ENCODE measurements around the gene ATP6V1F.

Gene ATP6V1F

DNA sequence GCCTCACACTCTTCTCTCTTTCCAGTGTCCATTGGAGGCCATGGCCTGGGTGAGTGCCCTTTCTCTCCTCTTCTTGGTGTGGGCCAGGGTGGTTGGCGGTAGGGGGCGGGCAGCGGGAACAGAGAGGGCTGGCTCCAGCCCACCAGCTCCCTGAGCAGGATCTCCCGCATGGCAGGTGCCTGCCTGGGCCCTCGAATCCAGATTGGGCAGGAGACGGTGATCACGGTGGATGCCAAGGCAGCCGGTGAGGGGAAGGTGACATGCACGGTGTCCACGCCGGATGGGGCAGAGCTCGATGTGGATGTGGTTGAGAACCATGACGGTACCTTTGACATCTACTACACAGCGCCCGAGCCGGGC, 13.5 kb upstream of the ATP6V1F start:
- no peak for DNase-seq

DNA sequence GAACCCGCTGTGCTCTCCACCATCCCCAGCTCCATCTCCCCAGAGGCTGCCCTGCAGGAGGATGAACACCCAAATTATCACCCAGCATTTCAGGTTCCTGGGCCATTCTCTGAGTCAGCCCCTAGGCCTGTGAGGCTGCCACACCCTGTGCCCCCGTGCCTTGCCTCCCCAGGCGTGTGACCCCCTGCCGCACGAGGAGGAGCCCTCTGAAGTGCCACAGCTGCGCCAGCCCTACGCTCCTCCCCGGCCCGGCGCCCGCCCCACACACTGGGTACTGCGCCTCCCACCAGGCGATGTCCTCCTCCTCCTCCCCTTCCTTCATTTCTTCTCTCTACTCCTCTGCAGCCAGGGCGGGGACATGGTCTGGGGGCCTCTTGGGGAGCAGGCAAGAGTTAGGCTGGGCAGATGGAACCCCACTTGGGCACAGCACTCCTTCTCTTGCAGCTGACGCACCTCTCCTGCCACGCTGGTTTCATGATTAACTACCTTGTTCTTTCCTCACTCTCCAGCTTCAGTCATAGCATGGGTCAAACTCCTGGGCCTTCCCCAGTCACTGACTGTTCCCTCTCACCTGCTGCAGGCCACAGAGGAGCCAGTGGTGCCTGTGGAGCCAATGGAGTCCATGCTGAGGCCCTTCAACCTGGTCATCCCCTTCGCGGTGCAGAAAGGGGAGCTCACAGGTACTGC, 12.7 kb upstream of the ATP6V1F start:
- no peak for DNase-seq

DNA sequence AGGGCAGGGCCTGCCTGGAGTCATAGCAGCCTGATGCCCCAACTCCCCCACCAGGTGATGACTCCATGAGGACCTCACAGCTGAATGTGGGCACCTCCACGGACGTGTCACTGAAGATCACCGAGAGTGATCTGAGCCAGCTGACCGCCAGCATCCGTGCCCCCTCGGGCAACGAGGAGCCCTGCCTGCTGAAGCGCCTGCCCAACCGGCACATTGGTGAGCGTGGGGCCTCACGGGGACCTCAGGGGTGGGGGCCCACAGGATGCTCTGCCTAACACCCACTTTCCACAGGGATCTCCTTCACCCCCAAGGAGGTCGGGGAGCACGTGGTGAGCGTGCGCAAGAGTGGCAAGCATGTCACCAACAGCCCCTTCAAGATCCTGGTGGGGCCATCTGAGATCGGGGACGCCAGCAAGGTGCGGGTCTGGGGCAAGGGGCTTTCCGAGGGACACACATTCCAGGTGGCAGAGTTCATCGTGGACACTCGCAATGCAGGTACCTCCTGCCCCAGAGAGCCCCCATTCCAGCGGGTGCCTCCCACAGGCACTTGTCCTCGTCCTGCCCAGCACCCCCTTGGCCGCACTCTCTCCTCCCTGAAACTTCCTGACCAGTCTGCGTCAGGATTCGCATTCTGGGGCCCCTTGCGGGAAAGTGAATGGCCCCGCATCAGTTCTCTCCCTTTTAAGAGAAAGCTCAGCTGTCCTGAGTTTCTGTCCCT, 10.0 kb upstream of the ATP6V1F start:
- DNase-seq, result no peak

DNA sequence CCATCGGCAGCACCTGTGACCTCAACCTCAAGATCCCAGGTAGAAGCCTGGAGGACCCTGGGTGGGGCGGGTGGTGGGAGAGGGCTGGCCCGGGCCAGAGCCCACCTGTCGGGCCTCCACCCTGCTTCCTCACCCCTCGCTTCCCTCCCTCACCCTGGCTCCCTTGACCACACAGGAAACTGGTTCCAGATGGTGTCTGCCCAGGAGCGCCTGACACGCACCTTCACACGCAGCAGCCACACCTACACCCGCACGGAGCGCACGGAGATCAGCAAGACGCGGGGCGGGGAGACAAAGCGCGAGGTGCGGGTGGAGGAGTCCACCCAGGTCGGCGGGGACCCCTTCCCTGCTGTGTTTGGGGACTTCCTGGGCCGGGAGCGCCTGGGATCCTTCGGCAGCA, 8.9 kb upstream of the ATP6V1F start:
- DNase-seq, result no peak

DNA sequence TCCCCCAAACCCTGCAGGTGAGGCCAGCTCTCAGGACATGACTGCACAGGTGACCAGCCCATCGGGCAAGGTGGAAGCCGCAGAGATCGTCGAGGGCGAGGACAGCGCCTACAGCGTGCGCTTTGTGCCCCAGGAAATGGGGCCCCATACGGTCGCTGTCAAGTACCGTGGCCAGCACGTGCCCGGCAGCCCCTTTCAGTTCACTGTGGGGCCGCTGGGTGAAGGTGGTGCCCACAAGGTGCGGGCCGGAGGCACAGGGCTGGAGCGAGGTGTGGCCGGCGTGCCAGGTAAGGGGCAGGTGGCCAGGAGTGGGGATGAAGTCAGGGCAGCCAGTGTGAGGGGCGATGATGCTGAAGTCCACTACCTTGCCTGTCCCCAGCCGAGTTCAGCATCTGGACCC, 8.3 kb upstream of the ATP6V1F start:
- no peak for DNase-seq

DNA sequence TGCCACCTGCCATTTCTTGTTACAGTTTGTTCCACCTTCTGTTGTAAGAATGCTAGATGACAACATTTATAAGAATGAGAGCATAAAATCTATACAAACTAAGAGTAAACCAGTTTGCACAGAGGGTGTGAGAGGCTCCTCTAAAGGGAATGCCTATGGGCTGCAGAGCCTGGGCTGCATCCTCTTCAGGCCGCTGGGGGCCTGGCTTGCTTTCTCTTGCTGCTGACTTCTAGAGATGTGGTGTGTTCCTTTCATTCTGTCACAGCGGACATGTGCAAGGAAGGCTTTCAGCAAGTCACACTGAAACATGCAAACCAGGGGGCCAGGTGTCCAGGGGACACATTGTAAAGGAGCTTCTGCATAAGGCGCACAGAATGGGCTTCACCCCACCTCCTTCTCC, 7.1 kb upstream of the ATP6V1F start:
- no peak for DNase-seq

DNA sequence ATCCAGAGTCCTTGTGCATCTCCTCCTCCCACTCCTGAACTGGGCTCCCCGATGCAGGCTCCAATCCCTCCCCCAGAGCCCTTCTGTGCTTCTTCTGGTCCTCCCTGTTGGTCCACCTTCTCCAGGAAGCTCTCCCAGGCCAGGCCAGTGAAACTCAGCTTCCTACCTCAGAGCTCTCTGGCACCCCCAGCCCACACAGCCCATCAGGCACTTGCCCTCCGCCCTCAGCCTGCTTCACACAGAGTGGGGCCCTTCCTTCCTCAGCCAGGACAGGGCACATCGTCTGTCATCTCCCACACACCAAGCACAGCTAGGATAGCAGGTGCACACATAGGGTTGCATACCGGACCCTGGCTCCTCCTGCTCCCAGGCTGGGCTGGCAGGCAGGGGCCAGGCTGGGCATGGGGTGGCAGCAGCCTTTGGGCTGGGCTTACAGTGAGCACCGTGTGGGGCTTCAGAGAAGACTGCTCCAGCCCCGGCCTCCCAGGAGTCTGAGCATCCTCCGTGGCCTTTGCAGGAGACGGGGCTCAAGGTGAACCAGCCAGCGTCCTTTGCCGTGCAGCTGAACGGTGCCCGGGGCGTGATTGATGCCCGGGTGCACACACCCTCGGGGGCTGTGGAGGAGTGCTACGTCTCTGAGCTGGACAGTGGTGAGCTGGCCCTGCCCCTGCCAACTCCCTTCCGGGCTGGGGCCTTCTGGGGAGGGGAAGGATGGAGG, 6.5 kb upstream of the ATP6V1F start:
- no peak for DNase-seq

DNA sequence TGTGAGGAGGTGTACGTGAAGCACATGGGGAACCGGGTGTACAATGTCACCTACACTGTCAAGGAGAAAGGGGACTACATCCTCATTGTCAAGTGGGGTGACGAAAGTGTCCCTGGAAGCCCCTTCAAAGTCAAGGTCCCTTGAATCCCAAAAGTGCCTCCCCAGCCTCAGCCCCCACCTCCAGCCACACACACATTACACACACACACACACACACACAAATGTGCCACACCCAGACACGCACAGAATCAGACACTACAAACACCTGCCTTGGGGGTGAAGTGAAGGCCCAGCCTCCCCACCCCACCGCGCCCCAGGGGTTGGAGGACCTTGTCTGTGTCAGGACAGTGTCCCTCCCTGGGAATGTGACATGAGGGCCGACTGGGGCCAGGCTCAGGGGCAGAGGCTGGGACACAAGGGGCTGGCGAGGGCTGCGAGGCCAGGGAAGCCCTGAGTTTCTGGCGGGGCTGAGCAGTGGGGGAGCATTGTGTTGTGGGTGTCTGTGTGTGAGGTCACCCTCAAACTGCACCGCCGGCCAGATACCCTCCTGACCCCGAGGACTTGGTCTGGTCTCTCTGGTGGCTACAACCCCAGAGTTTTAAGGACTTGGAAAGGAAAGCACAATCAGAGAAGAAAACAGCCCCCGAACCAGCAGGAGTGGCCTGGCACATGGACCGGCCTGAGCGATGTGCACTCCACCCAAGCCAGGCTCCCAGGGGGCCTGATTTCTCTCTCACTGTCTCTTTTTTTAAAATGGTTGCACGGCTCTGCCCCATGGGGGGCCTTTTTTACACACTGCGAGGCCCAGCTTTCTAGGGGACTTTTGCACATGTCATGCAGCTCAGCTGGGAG, 4.0 kb upstream of the ATP6V1F start:
- DNase-seq, result no peak

DNA sequence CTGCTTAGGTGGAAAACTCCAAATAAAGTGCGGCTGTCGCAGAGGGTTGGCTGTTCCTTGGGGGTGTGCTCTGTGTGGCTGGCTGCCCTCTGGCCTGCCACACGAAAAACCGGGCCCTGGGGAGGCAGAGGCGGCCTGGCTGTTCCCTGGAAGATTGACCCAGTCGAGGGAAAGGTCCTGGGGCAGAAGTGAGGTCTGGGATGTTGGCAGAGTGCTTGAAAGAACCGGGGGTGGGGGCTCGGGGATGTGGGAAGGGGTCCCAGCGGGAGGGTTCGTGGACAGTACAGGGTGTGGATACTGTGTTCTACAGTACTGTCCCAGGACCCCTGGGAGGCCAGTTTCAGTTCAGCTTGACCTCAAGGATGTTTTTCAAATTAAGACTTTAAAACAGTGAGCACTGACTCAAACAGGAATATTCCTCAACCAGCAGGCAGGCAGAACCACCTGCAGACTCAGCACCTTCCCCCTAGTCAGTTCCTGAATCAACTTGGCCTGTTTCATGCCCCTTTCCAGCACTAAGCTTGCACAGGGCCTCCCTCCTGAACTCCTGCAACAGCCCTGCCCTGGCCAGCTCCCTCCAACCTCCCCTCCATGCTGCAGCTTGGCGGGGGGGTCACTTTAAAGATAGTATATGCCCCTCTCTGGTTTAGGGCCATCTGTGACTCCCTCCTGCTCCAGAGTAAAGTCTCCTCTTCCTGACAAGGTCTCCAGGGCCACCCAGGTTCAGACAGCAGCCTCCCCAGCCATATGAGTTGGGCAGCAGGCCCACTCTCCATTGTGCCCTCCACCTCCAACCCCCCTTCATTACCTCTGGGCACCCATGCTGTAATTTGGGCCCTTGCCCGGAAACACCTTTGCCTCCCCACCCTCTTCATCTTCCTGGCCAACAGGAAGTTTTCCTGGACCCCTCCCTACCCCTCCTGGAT, 3.2 kb upstream of the ATP6V1F start:
- DNase-seq, result no peak

DNA sequence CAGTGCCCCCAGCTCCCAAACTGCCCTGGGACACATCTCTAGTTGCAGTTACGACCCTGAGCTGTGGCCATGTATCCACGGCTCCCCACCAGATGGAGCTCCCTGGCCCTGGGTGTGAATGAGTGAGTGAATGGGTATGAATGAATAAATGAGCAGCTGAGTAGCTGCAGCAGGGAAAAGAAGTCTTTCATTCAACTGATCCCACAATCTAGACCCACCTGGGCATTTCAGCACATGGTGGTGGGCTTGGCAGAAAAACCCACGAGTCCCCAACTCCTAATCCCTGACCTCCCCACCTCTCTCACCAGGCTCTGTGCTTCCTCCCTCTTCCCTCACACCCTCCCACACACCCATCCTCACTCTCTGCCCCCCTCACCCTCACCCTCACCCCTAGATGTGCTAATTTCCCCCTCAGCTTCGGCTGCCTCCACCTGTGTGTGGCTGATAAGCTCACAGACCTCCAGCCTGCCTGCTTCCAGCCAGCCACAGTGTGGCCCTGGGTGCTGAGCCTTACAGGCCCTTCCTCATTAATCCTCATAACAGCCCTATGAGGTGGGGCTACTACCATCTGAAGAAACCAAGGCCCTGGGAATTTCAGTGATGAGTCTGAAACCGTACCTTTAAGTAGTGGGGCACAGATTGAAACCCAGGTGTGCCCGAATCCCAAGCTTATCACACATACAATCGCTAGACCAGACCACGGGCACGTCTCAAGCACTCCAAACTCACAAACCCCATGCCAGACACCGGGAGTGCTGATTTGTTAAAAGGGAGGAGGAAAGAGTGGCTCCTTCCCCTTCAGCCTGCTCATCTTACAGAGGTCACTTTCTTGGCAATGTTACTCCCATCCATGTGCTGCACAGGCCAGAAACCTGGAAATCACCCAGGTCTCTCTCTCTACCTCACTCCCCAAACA, 2.2 kb upstream of the ATP6V1F start:
- DNase-seq, result no peak

DNA sequence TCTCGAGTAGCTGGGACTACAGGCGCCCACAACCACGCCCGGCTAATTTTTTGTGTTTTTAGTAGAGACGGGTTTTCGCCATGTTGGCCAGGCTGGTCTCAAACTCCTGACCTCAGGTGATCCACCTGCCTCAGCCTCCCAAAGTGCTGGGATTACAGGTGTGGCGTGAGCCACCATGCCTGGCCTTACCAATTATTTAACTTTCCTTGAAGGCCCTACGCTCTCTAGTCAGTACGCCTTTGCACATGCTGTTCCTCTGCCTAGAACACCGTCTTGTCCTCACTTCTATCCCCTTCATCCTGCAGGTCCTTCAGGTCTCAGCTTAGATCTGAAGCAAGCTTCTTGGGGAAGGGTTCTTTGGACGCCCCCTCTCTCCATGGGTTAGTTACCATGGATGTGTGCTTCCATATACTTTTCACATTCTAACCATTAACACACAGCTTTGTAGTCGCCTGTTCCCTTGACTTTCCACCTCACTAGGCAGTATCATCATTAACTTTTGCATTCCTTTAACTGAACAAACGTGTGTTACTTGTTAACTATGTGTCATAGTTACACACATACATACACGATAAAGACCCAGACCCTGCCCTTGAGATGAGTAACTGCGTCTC, 592 bp upstream of the ATP6V1F start:
- no peak for DNase-seq

DNA sequence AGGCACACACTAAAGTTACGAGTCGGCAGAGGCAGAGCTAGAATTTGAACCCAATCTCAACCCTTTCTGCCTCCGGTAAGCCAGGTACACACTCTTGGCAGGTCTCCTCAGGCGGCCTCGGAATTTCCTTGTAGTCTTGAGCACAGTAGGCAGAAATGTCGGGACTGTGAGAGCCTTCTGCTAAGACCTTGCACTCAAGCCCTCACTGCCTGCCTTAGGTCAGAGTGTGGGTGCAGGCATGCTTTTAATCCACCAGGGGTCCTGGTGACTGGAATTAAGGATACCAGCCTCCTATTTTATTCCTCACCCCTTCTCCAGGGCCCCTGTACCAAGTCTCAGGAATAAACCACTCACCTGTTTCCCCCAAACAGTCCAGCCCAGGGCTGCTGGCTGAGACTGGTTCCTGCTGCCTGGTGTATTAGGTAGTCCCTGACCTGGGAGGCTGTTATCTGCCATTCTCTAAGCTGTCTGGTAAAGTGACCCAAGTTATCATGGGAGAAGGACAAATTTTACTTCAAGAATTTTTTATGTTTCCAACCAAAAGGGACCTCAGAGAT, 855 bp downstream of the ATP6V1F start:
- DNase-seq, result peak; percentile 24 to 34

DNA sequence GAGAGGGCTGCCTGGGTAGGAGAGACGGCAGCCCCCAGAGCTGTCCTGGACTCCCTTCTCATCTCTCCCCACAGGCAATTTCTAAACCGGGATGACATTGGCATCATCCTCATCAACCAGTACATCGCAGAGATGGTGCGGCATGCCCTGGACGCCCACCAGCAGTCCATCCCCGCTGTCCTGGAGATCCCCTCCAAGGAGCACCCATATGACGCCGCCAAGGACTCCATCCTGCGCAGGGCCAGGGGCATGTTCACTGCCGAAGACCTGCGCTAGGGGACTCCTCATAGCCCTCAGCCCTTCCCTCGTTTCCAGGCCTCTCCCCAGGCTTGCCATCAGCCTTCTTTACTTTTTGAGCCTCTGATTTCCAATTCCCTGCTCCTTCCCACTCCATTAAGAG, 2.6 kb downstream of the ATP6V1F start:
- DNase-seq, result no peak

DNA sequence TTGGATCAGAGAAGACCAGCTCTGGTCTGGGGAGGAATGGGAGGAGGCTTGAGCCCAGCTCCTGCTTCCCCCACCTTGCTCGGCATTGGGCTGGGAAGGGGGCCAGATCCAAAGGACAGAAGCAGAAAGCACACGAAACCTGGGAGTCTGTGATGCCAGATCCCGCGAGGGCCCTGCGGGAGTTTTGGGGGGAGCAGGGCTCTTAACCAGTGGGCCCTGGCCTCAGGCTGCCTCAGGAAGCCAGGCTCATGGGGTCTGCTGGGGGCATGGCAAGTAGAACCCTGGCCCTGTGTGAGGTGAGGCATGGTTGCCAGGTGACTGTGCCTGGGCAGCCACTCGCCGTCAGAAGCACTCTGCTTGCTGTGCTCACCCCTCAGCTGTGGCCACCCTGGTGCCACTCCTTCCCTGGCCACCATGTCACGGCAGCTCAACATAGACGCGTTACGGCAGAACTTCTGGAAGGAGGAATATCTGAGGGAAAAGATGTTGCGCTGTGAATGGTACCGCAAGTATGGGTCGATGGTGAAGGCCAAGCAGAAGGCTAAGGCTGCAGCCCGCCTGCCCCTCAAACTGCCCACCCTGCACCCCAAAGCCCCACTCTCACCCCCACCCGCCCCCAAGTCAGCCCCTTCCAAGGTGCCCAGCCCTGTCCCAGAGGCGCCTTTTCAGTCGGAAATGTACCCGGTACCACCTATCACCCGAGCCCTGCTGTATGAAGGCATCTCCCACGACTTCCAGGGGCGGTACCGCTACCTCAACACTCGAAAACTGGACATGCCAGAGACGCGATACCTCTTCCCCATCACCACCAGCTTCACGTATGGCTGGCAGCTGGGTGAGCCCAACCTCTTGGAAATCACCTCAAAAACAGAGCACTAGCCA, 3.6 kb downstream of the ATP6V1F start:
- DNase-seq, result no peak

DNA sequence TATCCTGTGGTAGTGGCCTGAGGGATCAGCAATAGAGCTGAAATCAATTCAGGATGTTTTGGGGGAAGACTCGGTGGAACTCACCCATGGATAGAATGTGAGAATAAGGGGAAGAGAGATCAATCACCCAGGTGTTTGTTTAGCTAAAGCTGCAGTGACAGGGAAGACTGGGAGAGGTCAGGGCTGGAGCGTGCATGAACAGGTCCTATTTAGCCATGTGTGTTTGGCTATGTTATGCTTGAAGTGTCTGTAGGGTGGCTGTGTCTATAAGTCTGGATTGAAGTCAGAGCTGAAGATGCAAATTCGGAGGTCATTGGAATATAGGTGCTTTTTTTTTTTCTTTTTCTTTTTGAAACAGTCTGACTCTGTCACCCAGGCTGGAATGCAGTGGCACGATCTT, 4.6 kb downstream of the ATP6V1F start:
- no peak for DNase-seq

DNA sequence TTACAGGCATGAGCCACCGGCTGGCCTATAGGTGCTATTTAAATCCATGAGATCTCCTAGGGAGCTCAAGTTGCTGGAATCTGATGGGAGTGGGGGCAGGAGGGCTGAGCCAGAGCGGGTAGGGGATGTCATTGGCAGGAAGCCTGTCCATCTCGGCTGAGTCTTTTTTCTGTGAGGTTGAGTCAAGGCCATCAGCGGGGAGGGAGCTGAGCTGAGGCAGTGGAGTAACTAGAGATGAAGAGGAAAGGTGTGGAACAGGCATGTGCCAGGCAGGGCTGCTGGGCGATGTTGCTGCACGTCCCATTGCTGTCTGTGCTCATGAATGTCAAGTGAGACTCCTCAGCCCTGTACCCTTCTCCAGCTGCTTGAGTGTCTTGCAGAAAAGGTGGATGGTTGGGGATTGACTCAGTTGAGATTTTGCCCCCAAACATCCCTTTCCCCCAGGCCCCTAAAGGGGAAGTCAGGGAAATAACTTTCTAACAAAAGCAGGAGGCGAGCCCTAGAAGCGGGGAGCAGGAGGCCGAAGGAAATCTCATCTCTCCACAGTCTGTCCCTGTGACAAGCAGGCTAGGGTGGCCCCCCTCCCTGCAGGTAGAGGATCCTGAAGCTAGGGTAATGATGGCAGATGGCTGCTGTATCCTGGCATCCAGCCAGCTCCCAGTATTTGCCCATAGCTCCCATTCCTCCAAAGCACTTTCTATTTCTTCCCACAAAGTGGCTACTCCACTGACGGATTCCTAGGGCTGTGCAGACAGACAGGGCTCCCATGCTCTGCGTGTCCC, 5.4 kb downstream of the ATP6V1F start:
- DNase-seq, result no peak

DNA sequence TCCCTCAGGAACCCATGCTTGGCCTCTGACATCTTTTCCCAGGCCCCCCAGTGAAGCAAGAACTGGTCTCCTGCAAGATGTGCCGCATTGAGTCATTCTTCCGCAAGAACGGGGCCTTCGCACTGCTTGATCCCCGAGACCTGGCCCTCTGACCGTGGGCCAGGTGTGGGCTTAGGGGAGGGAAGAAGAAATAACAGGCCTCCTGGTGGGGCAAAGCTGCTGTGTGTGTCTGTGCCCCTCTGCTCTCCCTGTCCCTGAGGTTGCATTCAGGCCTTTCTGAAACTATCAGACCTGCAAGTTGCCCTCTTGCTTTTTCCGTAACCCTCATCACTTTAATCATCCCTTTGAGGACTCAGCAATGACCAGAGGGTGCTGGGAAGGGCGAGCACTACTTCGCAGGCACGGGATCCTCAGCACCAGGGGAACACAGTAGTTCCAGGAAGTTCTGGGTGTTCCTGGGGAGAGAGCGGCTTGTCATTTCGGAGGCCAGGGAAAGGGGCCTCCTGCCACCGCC, 6.0 kb downstream of the ATP6V1F start:
- no peak for DNase-seq

Measured in activated CD4-positive, alpha-beta T cell treated with anti-CD3 and anti-CD28 coated beads, Interleukin-2, amount 50 U/mL, for 4 hours (primary cell).